CD14-positive monocyte (primary cell): Measurements from ENCODE around the gene NGDN. TPM values are rescaled to one million over a fixed set of nuclear protein-coding genes. Genes with fewer than 3 reads are reported as not detected.

Source experiments
- DNase-seq, 3 donors: peaks; one replicate each; pipeline ENCODE4 v3.0.0-alpha.2; 2011 to 2022
- H2AFZ ChIP-seq: 2 replicates; pipeline ENCODE4 v1.6.0; 2012; ENCODE audit warnings: mild to moderate bottlenecking, low read depth, low read length, inconsistent platforms; ENCODE audit not compliant: insufficient read depth, poor library complexity, severe bottlenecking
- H3K27ac ChIP-seq, 2 donors: 1 replicate in 1 of 2; 2 replicates in 1 of 2; pipeline ENCODE4 v1.5.1; 2012 to 2013; ENCODE audit warnings: low read length in 2 of 2, control low read depth in 1 of 2, inconsistent platforms in 1 of 2, low read depth in 1 of 2, mild to moderate bottlenecking in 1 of 2
- H3K27me3 ChIP-seq, 2 donors: one replicate each; pipeline versions ENCODE4 v1.6.0 to v1.6.1; 2011 to 2013; ENCODE audit warnings: low read length in 2 of 2; ENCODE audit not compliant: control insufficient read depth in 2 of 2, insufficient read depth in 2 of 2
- H3K36me3 ChIP-seq, 2 donors: replicated peaks in 1 of 2; 1 replicate in 1 of 2; 2 replicates in 1 of 2; pipeline versions ENCODE4 v1.5.1 to v1.6.1; 2012 to 2013; ENCODE audit warnings: low read length in 2 of 2, control low read depth in 1 of 2, inconsistent platforms in 1 of 2, mild to moderate bottlenecking in 1 of 2; ENCODE audit not compliant: insufficient read depth in 2 of 2, control insufficient read depth in 1 of 2
- H3K4me1 ChIP-seq, 2 donors: 1 replicate in 1 of 2; 2 replicates in 1 of 2; pipeline versions ENCODE4 v1.5.1 to v1.6.1; 2012 to 2013; ENCODE audit warnings: low read length in 2 of 2, control low read depth in 1 of 2, inconsistent platforms in 1 of 2, mild to moderate bottlenecking in 1 of 2, moderate library complexity in 1 of 2; ENCODE audit not compliant: insufficient read depth in 2 of 2, control insufficient read depth in 1 of 2
- H3K4me2 ChIP-seq: replicated peaks from 2 replicates; pipeline ENCODE3; 2012; ENCODE audit warnings: low read length, moderate library complexity, mild to moderate bottlenecking; ENCODE audit not compliant: poor library complexity, severe bottlenecking; ENCODE audit errors: extremely low read depth
- H3K4me3 ChIP-seq, 3 experiments: fragments of 200-600 bp in 1 of 3; sonication (generic) in 1 of 3; replicated peaks in 1 of 3; 1 replicate in 2 of 3; 2 replicates in 1 of 3; pipeline ENCODE4 v1.5.1; 2011 to 2013; ENCODE audit warnings: low read length in 3 of 3, mild to moderate bottlenecking in 3 of 3, control low read depth in 2 of 3, low read depth in 2 of 3, inconsistent platforms in 1 of 3, moderate library complexity in 1 of 3
- H3K79me2 ChIP-seq: 2 replicates; pipeline ENCODE4 v1.6.0; 2012; ENCODE audit warnings: mild to moderate bottlenecking, control low read depth, inconsistent platforms, low read length, moderate library complexity; ENCODE audit not compliant: insufficient read depth
- H3K9ac ChIP-seq: 2 replicates; pipeline ENCODE4 v1.6.0; 2017; ENCODE audit warnings: low read length, mild to moderate bottlenecking; ENCODE audit not compliant: insufficient read depth, poor library complexity, severe bottlenecking
- H3K9me3 ChIP-seq, 2 donors: replicated peaks in 1 of 2; 1 replicate in 1 of 2; 2 replicates in 1 of 2; pipeline versions ENCODE4 v1.5.1 to v1.6.1; 2012 to 2013; ENCODE audit warnings: low read length in 2 of 2, control low read depth in 1 of 2; ENCODE audit not compliant: control insufficient read depth in 1 of 2, insufficient read depth in 1 of 2
- H4K20me1 ChIP-seq: 2 replicates; pipeline ENCODE4 v1.6.0; 2012; ENCODE audit warnings: mild to moderate bottlenecking, low read length, control low read depth, moderate library complexity; ENCODE audit not compliant: insufficient read depth
- H3K27ac Mint-ChIP-seq, 7 donors: one replicate each; pipeline ENCODE4 v1.8.0; 2020; ENCODE audit warnings: mild to moderate bottlenecking in 7 of 7, mixed read lengths in 7 of 7, moderate library complexity in 6 of 7, inconsistent platforms in 2 of 7
- H3K27me3 Mint-ChIP-seq, 3 donors: one replicate each; pipeline ENCODE4 v1.8.0; 2021 to 2022; ENCODE audit warnings: low read depth in 3 of 3, mild to moderate bottlenecking in 3 of 3, mixed read lengths in 3 of 3, moderate library complexity in 3 of 3, inconsistent platforms in 1 of 3
- H3K36me3 Mint-ChIP-seq, 2 donors: one replicate each; pipeline ENCODE4 v1.8.0; 2020; ENCODE audit warnings: mixed read lengths in 2 of 2, inconsistent platforms in 1 of 2, mild to moderate bottlenecking in 1 of 2
- H3K4me1 Mint-ChIP-seq: one replicate; pipeline ENCODE4 v1.8.0; 2020; ENCODE audit warnings: mild to moderate bottlenecking, mixed read lengths
- H3K4me3 Mint-ChIP-seq, 2 donors: one replicate each; pipeline ENCODE4 v1.8.0; 2020; ENCODE audit warnings: mild to moderate bottlenecking in 2 of 2, mixed read lengths in 2 of 2, moderate library complexity in 1 of 2
- H3K9me3 Mint-ChIP-seq, 7 donors: one replicate each; pipeline ENCODE4 v1.8.0; 2020 to 2022; ENCODE audit warnings: mixed read lengths in 7 of 7, mild to moderate bottlenecking in 6 of 7, moderate library complexity in 6 of 7, inconsistent platforms in 2 of 7
- WGBS: methylation state at CpG from one replicate; pipeline ENCODE4 v1.1.5; 2013; ENCODE audit warnings: missing lambda C conversion rate; ENCODE audit not compliant: insufficient coverage; 5-methylcytosine and 5-hydroxymethylcytosine counted together
- intact Hi-C, 2 donors: fragments of 100-400 bp; cut with micrococcal nuclease; formaldehyde crosslinking; loops; one replicate each; pipeline versions ENCODE4 v1.15.0 to v1.15.1; 2023
- polyA plus RNA-seq, 3 donors: library from polyadenylated mRNA; depleted of rRNA in 1 of 3; unstranded in 2 of 3; stranded (reverse) in 1 of 3; fragments of 300-500 nt in 2 of 3; fragments of >200 nt in 1 of 3; fragmentation: Illumina TruSeq in 2 of 3; gene quantifications; 1 replicate in 2 of 3; 2 replicates in 1 of 3; pipeline ENCODE4 v1.2.3, GENCODE V29; 2012 to 2021
- TF ChIP-seq, protein P1 (sequence below): fragments of 200-600 bp; IDR thresholded peaks from one replicate; pipeline ENCODE4 v1.8.0; 2022; ENCODE audit warnings: antibody characterized with exemption, mild to moderate bottlenecking

The NGDN gene
- polyA plus RNA-seq, 3 donors, result 22.7 to 44.5 (median 26.8) TPM

DNA sequence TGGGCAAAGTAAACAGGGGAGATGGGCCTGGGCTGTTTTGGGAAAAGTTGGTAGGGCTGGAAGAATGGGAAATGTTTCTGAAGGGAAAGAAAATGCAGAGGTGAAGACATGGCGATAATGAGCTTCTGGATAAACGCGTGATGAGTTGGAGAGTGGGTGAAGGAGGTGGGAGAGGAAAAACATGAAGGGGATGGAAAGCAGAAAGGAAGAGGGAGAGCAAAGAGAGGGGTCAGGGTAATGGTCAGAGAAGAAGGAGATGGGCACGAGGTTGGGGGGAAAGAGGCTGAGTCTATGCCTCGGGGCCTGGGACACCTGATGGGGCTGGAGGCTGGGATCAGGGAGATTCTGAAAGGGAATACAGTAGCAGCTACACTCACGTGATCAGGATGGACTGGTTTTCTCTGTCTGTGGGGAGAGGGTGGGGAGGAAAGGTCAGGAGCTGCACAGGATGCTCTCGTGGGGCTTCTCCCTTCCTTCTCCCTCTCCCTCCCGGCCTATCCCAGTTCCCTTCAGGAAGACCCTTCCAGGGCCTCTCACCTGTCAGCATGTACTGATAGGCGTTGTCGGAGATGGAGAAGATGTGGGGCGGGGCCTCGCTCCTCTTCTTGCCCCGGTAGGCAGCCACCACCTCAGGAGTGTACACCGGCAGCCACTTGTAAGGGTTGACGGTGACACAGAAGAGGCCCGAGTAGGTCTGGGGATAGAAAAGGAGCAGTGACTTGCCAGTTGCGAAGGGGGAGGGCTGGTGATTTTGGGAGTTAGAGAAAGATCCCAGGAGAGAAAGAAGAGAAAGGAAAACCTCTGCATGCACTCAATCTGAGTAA lies 37.2 kb upstream of the NGDN start:
- Histone ChIP-seq H4K20me1 (no peaks in the 10 kb centered on the region), H3K36me3 (no peaks in the 10 kb centered on the region), H3K27ac (no peak overlapping the region), H3K9me3 (no peaks in the 10 kb centered on the region), H3K27me3 (no peaks in the 10 kb centered on the region), H3K4me2 (no peak overlapping the region), H3K4me3 (no peak overlapping the region), H3K79me2 (no peaks in the 10 kb centered on the region), H2AFZ (no peak overlapping the region), H3K4me1 (no peaks in the 10 kb centered on the region), H3K9ac (no peak overlapping the region)
- WGBS, result 95% methylated on average over 13 of the region's 17 CpGs
- intact Hi-C loops, result no loop called here
- Mint-ChIP-seq H3K27ac (no peak overlapping the region), H3K36me3 (no peaks in the 10 kb centered on the region), H3K4me3 (no peak overlapping the region), H3K4me1 (no peaks in the 10 kb centered on the region), H3K9me3 (no peaks in the 10 kb centered on the region), H3K27me3 (peaks cover 3 to 8% (median 8%) of the 10 kb centered on the region in 3 donors)
- DNase-seq, result no peak
- TF ChIP-seq, protein P1, sequence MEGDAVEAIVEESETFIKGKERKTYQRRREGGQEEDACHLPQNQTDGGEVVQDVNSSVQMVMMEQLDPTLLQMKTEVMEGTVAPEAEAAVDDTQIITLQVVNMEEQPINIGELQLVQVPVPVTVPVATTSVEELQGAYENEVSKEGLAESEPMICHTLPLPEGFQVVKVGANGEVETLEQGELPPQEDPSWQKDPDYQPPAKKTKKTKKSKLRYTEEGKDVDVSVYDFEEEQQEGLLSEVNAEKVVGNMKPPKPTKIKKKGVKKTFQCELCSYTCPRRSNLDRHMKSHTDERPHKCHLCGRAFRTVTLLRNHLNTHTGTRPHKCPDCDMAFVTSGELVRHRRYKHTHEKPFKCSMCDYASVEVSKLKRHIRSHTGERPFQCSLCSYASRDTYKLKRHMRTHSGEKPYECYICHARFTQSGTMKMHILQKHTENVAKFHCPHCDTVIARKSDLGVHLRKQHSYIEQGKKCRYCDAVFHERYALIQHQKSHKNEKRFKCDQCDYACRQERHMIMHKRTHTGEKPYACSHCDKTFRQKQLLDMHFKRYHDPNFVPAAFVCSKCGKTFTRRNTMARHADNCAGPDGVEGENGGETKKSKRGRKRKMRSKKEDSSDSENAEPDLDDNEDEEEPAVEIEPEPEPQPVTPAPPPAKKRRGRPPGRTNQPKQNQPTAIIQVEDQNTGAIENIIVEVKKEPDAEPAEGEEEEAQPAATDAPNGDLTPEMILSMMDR, result no peak

DNA sequence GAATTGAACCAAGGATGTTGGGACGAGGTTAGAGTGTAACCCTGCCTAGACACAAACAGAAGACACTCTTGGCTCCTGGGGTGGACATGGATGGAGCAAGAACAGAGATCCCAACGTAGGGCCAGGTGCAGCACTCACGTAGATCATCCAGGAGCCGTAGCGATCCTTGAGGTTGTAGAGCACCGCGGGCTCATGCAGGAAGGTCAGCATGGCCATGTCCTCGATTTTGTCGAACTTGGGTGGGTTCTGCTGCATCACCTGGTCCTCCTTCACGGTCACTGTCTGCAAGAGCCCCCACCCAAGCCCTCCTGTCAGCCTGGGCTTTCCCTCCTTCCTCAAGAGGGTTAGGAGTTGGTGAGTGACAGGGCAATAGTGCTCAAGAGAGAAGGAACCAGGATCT lies 36.6 kb upstream of the NGDN start:
- DNase-seq, result no peak
- no peak overlapping the region for H3K9ac ChIP-seq

More for the DNA sequence above, 36.6 kb upstream of the NGDN start:
- no peak overlapping the region for H3K4me2 ChIP-seq
- peaks cover 3 to 8% (median 6%) of the 10 kb centered on the region in 3 donors for H3K27me3 Mint-ChIP-seq
- no peak overlapping the region for H2AFZ ChIP-seq
- H3K9me3 ChIP-seq, result no peaks in the 10 kb centered on the region
- intact Hi-C loops, result no loop called here
- no peaks in the 10 kb centered on the region for H3K79me2 ChIP-seq
- H3K27ac ChIP-seq, result no peak overlapping the region
- 91% methylated on average over 7 of the region's 10 CpGs for WGBS
- no peak overlapping the region for H3K4me3 ChIP-seq
- no peaks in the 10 kb centered on the region for H3K9me3 Mint-ChIP-seq
- no peaks in the 10 kb centered on the region for H3K4me1 ChIP-seq
- no peaks in the 10 kb centered on the region for H3K4me1 Mint-ChIP-seq
- TF ChIP-seq, protein P1, result no peak
- H3K4me3 Mint-ChIP-seq, result no peak overlapping the region
- no peaks in the 10 kb centered on the region for H3K36me3 Mint-ChIP-seq
- no peaks in the 10 kb centered on the region for H4K20me1 ChIP-seq
- H3K27ac Mint-ChIP-seq, result no peak overlapping the region
- H3K27me3 ChIP-seq, result no peaks in the 10 kb centered on the region
- no peaks in the 10 kb centered on the region for H3K36me3 ChIP-seq
